ENCODE results near the gene CEBPA. TPM values are rescaled to one million over a fixed set of nuclear protein-coding genes. Genes with fewer than 3 reads are reported as not detected.

Gene CEBPA
- polyA plus RNA-seq, 1 experiment: 0.06 TPM

GRCh38 chr19:33274663-33275558 lies 27.4 kb downstream of the CEBPA start:
- Histone ChIP-seq H3K4me3 (ENCODE audit: low read depth, low read length) (no peak overlapping the region), H3K27ac (ENCODE audit: low read depth, low read length) (no peak overlapping the region), H3K9me3 (ENCODE audit: control insufficient read depth, insufficient read depth, low read length) (no peaks in the 10 kb centered on the region; the same call in 1 of the 2 replicates), H3K27me3 (ENCODE audit: control insufficient read depth, insufficient read depth, low read length) (peaks cover 12% of the 10 kb centered on the region)
- POLR2A ChIA-PET: no interaction called here
- CTCF ChIA-PET: no interaction called here
- DNase-seq (ENCODE audit: low read depth, low spot score): no peak
- TF ChIP-seq CTCF (IDR thresholded peaks at IDR 0.05; ENCODE audit: low read depth, low read length): no peak

GRCh38 chr19:33273881-33274662 lies 28.3 kb downstream of the CEBPA start:
- DNase-seq (ENCODE audit: low read depth, low spot score): peak; percentile 34
- Histone ChIP-seq H3K27me3 (ENCODE audit: control insufficient read depth, insufficient read depth, low read length) (peaks cover 11% of the 10 kb centered on the region), H3K4me3 (ENCODE audit: low read depth, low read length) (no peak overlapping the region), H3K27ac (ENCODE audit: low read depth, low read length) (no peak overlapping the region), H3K9me3 (ENCODE audit: control insufficient read depth, insufficient read depth, low read length) (no peaks in the 10 kb centered on the region; the same call in 1 of the 2 replicates)
- POLR2A ChIA-PET: no interaction called here
- no peak for TF ChIP-seq CTCF (IDR thresholded peaks at IDR 0.05; ENCODE audit: low read depth, low read length)
- CTCF ChIA-PET: no interaction called here

- TF ChIP-seq CTCF (IDR thresholded peaks at IDR 0.05; ENCODE audit: low read depth, low read length): no peak
- Histone ChIP-seq H3K4me3 (ENCODE audit: low read depth, low read length) (no peak overlapping the region), H3K9me3 (ENCODE audit: control insufficient read depth, insufficient read depth, low read length) (no peaks in the 10 kb centered on the region; the same call in 1 of the 2 replicates), H3K27me3 (ENCODE audit: control insufficient read depth, insufficient read depth, low read length) (peaks cover 8% of the 10 kb centered on the region), H3K27ac (ENCODE audit: low read depth, low read length) (no peak overlapping the region)
- POLR2A ChIA-PET: no interaction called here
- no peak for DNase-seq (ENCODE audit: low read depth, low spot score)
- CTCF ChIA-PET: no interaction called here
These were observed 29.1 kb downstream of the CEBPA start for GRCh38 chr19:33273065-33273736.

GRCh38 chr19:33271246-33272021 lies 30.9 kb downstream of the CEBPA start:
- Histone ChIP-seq H3K27ac (ENCODE audit: low read depth, low read length) (no peak overlapping the region), H3K9me3 (ENCODE audit: control insufficient read depth, insufficient read depth, low read length) (no peaks in the 10 kb centered on the region; the same call in 1 of the 2 replicates), H3K4me3 (ENCODE audit: low read depth, low read length) (no peak overlapping the region), H3K27me3 (ENCODE audit: control insufficient read depth, insufficient read depth, low read length) (peaks cover 15% of the 10 kb centered on the region)
- CTCF ChIA-PET: no interaction called here
- no peak for DNase-seq (ENCODE audit: low read depth, low spot score)
- TF ChIP-seq CTCF (IDR thresholded peaks at IDR 0.05; ENCODE audit: low read depth, low read length): no peak
- POLR2A ChIA-PET: no interaction called here

All from AG04450 (cell line).